Activated T-helper 9 cell treated with anti-CD3 and anti-CD28 coated beads, Interleukin-2, amount 50 U/mL, for 16 hours (primary cell): Measurements from ENCODE around the gene NDC1.
"Not testable (repeated sequence)": the region's sequence is repeated elsewhere in the genome, so short reads cannot be mapped to it uniquely, and the experiment has no call there.

Experiments
- DNase-seq: peaks from one replicate; pipeline ENCODE4 v3.0.0-alpha.2; 2020; ENCODE audit warnings: low read depth

Gene NDC1

DNA sequence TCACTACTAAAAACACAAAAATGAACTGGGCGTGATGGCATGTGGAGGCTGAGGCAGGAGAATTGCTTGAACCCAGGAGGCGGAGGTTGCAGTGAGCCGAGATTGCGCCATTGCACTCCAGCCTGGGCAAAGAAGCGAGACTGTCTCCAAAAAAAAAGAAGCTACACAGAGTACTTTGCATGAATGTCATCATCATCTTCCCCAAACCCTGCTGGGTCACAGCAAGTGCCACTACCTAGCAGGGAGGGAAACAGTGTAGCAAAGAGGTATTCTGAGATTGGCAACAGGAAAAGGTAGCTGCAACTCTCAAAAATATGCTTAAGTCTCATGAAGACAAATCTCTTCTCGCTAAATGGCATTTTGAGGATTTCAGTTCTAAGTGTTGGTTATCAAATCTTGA is 12.8 kb downstream of the NDC1 start:
- DNase-seq = no peak

DNA sequence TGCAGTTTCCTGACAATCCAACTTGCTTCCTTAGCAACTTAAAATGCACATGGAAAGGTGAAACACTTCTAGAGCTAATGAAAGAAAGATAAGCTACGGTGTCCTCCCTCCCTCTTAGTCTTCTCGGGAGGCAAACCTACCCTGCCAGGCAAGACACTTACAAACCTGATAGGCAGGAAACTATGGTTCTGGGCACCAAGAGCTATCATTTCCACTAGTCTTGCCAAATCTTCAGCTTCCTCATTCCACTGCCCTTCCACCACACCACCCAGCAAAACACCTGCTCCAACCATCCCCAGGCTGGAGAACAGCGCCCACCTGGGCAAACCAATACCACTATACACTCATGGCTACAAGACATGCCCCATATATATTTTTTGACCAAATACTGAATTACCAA is 15.2 kb downstream of the NDC1 start:
- DNase-seq = no peak

DNA sequence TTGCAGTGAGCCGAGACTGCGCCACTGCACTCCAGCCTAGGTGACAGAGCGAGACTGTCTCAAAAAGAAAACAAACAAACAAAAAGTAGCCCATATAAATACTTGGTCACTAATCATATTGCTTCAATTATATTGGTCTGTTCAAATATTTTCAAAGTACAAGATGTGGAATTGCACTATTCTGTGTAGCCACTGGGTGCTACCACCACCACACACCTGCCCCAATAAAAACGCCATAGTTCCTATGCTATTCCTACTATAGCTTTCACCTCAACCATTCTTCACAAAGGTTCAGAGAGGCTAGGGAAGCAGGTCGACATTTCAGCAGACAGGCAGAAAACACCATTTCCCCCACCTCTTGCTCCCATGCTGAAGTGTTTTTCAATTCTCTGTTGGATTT is 16.7 kb downstream of the NDC1 start:
- no peak for DNase-seq

DNA sequence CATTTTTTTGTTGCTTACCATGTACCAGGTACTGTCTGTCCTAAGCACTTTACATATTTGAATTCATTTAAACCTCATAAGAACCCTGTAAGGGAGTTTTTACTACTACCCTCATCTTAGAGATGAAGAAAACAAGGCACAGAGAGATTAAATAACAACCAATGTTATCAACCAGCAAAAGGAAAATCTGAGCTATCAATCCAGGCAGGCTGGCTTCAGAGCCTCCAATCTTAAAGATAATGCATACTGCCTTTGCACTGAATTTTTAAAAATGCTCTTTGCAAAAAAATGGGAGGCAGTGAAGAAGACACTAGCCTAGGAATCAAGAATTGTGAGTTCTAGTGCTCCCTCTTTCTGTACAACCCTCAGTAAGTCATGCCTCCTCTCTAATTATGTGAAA is 18.7 kb downstream of the NDC1 start:
- no peak for DNase-seq

DNA sequence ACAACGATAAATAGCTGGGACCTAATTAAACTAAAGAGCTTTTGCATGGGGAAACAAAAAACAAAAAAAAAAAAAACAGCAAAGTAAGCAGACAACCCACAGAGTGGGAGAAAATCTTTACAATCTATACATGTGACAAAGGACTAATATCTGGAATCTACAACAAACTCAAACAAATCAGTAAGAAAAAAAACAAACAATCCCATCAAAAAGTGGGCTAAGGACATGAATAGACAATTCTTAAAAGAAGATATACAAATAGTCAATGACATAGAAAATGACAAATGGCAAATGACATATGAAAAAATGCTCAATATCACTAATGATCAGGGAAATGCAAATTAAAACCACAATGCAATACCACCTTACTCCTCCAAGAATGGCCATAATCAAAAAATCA is 21.5 kb downstream of the NDC1 start:
- DNase-seq = not testable (repeated sequence)

DNA sequence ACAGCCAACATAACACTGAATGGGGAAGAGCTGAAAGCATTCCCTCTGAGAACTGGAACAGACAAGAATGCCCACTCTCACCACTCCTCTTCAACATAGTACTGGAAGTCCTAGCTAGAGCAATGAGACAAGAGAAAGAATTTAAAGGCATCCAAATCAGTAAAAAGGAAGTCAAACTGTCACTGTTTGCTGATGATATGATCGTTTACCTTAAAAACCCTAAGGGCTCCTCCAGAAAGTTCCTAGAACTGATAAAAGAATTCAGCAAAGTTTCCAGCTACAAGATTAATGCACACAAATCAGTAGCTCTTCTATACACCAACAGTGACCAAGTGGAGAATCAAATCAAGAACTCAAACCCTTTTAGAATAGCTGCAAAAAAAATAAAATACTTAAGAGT is 22.6 kb downstream of the NDC1 start:
- not testable (repeated sequence) for DNase-seq

DNA sequence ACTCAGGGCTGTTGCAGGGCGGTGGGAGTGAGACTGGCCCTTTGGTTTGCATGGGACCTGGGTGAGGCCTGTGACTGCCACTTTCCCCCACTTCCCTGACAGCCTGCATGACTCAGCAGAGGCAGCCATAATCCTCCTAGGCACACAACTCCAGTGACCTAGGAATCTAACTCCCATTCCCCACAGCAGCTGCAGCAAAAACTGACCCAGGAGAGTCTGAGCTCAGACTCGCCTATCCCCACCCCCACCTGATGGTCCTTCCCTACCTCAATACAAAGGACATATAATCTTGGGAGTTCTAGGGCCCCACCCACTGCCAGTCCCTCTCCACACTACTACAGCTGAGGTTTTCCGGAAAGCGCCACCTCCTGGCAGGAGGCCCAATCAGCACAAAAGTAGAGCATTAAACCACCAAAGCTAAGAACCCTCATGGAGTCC is 26.7 kb downstream of the NDC1 start:
- no peak for DNase-seq

DNA sequence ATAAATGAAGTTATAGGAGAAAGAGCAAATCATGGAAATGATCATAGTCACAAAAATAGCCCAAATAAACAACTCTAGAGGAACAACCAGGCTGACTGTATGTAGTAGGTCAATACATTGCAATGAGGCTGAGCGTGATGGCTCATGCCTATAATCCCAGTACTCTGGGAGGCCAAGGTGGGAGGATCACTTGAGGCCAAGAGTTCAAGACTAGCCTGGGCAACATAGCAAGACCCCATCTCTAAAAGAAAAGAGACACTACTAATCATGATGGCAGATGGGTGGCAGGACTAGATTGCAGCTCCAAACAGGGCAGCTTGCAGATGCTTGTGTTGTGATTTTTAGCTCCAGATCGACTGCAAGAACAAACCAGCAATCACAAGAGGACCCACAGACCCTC is 27.6 kb downstream of the NDC1 start:
- DNase-seq = no peak

DNA sequence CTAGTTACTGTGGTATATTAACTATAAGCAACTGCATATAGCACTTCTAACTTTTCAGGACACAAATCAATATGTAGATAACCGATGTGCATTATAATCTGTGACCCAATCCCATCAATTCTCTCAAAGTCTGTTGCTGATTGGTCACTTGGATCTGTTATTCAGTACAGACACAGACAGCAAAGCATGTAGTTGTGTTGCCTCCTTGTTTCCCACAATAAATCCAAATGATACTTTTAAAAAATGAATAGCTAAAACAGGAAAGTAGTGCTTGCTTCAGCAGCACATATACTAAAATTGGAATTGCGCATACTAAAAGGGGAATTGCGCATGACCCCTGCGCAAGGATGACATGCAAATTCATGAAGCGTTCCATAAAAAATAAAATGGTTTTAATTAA is 28.1 kb downstream of the NDC1 start:
- no peak for DNase-seq

DNA sequence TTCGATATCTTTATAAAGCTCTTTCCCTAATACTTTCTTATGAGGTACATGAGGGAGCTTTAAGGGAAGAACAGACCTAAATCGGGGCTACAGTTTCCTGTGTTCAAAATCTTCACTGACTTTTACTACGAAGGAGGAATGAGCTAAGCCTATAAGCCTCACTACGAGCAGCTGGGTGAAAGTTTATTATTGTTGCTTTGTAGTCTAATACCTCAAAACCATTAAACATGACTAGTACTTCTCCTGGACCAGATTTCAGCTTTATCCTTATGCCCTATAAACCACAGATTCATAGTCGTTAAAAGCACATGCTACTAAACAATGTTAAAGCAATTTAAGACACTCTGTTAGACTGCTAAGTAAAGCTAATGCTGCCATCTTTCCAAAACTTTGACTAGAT is 30.2 kb downstream of the NDC1 start:
- DNase-seq = no peak

DNA sequence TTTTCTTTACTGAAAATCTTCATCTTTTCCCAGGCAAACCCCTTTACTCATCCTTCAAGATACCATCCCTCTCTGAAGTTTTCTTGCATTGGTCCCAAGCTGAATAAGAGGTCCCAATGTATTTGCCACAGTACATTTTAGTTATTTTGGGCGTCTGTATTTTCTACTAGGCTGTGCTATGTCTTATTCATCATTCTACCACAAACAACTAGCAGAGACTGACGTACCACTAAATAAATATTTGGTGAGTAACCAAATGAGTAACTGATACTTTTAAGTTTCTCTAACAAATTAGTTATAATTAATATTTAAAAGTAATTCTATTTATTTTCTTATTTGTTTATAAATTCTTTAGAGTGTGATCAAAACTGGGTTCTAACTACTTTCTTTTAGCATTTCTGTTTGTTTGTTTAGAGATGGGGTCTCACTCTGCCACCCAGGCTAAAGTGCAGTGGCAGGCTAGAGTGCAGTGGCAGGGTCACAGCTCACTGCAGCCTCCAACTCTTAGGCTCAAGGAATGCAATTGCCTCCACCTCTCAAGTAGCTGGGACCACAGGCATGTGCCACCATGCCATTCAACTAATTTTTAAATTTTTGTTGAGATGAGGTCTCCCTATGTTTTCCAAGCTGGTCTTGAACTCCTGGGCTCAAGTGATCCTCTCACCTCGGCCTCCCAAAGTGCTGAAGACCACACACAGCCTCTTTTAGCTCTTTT is 33.1 kb downstream of the NDC1 start:
- DNase-seq = no peak

DNA sequence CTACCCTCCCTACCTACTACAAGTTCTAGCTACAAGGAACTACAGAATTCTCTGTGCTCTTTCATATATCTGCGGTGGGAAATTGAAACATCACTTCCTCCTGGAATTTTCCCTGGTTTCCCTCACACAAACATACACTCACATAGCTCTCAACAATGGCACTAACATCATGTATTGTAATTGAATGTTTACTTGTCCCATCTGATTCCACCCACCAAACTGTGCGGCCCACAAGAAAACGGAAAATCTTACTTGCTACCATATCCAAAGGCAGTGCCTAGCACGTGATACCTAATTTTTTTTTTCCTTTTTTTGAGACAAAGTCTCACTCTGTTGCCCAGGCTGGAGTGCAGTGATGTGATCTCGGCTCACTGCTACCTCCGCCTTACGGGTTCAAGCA is 33.9 kb downstream of the NDC1 start:
- no peak for DNase-seq

DNA sequence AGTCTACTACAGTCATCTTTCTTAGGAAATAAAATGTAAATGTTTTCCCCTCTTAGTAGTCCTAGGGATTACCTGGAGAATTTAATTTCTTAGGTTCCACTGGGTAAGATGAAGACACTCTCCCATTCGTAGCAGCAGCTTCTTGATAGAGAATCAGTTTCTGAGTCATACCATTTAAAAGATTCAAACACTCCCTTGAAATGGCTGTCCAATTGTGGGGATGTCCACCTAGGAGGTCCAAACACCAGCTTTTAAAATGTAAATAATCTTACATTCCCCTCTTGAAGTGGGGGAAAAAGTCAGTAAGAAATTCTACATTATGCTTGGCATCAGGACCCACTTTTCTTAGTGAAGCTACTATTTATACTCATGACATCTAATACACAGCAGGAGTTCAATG is 37.5 kb downstream of the NDC1 start:
- DNase-seq = no peak

DNA sequence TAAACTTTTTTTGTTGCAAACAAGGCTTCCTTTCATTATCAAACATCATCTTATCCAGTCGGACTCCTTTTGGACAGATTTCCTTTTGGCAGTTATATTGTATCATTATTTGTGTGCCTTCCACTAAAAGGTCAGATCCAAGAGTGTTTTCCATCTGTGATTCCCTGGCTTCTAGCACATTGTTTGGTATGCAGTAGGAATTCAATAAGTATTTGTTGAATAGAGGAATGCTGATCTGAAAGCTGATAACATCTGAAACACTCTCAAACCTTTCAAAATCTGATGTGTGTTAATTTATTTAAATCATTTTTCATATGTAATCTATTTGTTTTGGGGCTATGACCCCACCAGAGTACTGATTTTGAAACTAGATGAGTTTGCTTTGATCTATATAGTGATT is 39.0 kb downstream of the NDC1 start:
- DNase-seq = no peak

DNA sequence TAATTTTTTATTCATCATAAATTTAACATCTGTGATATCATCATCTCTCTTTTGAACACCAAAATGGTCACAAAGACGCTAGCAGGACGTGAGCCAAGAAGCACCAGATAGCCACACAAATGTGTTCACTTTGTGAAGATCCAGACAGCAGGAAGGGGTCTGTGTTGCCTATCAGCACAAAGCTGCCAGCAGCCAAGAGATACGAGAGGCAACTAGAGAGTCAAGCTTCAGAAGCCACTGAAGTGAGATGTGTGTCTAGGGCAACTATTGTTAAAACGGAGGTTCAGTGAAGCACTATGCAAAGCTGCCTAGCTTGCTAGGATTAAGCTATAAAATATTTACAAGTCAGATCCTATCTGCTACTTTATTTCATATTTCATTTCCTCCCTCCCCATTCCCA is 45.3 kb downstream of the NDC1 start:
- no peak for DNase-seq

DNA sequence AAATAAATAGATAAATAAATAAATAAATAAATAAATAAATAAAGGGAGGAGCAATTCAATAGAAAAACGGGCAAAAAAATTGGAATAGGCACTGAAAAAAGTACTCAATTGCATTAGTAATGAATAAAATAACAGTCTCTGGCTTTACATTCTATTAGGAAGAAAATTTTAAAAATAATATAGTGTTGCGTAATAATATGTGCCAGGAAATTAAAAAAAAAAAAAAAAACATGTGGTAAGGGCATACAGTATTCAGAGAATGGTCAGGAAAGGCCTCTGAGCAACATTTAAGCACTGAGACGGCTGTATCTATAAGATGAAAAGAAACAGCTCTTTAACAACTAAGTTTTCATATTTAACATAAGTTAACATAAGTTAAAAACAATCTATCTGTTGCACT is 50.4 kb downstream of the NDC1 start:
- DNase-seq = no peak

DNA sequence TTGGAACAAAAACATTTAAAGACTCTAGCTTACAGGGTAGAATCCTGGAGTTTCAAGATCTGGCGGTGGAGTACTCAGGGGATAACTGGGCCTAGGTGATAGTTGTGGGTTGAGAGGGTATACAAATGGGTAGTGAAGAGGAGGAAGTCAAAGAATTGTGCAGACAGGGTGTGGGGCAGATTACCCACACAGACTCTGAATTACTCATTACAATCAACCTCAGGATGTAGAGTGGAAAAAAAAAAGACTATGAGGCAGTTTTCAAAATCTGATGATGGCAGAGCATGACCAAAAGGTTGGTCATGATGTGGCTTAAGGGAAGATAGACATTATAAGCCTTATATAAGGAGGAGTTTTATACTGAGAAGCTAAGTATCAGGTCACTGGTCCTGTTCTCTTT is 55.0 kb downstream of the NDC1 start:
- DNase-seq = no peak

DNA sequence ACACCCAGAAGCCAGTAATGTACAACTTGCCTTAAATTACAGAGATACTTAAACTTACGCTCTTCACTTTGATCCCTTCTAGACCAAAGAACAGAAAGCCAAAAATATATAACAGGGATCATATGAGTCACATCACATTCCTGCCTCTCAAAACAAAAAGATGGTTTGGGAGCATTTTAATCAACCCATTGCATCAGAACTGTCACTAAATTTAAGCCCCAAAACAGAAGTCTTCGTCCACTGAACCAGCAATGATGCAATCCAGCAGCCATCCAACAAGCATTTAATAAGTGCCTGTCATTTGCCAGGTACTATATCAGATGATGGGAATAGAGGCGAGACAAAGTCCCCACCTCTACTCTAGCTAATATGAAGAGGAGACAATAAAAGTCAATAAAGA is 56.4 kb downstream of the NDC1 start:
- no peak for DNase-seq

DNA sequence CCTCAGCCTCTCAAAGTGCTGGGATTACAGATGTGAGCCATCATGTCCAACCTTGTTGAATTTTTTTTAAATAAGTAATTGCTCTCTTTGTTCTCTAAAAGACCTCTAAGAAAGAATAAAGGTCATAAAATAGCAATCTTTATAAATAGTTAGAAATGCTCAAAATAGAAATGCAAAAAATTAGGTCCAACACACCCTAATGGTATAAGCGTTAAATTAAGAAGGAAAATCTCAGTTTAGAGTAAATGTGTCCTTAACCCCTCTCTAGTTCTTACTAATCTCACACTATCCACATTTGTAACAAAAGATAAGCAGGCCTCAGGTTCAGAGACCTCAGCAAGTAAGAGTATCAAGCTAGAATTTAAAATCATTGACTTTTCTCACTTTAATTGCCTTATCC is 60.8 kb downstream of the NDC1 start:
- DNase-seq = no peak

DNA sequence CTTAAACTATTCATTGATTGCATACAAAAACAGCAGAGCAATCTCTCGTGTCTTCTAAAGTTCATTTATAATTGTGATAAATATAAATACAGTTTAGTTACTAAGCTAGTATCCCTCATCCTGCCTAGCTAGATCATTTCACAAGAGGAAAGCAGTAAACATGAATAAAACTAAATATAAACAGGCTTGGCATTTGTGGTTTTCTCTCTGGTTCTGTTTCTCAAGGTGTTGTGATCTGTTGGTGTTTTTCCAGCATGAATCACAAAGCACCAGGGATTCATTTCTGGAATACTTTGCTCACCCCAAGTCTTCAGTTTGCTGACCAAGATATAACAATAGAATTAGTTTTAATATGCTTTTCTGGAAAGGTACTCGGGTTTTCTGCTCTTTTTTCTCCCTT is 66.4 kb downstream of the NDC1 start:
- no peak for DNase-seq

DNA sequence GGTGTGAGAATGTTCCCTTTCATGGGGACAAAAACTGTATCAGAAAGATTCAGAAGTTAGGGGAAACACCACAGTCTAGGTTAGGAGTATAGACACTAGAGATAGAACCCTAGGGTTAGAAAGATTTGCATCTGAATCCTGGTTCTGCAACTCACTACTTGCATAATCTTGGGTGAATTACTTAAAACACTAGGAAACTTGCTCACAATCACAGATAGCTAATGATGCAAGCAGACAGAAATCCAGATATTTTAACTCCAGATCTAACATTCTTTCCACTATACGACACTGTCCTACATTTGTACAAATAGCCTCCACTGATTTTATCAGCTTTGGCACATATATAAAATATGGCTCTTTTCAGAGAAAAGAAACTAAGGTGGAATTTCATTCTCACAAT is 68.3 kb downstream of the NDC1 start:
- DNase-seq = no peak

DNA sequence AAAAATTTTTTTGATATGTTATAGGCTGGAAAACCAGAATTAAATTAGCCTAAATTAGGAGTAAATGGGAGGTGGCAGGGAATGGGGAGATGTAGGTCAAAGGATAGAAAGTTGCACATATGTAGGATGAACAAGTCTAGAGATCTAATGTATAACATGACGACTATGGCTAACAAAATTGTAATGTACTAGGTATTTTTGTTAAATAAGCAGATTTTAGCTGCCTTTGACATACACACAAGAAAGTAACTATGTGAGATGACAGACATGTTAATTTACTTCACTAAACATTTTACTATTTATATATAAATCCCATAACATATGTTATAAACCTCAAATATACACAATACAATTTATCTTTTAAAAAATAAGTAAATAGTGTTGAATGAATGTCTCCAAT is 68.9 kb downstream of the NDC1 start:
- no peak for DNase-seq

DNA sequence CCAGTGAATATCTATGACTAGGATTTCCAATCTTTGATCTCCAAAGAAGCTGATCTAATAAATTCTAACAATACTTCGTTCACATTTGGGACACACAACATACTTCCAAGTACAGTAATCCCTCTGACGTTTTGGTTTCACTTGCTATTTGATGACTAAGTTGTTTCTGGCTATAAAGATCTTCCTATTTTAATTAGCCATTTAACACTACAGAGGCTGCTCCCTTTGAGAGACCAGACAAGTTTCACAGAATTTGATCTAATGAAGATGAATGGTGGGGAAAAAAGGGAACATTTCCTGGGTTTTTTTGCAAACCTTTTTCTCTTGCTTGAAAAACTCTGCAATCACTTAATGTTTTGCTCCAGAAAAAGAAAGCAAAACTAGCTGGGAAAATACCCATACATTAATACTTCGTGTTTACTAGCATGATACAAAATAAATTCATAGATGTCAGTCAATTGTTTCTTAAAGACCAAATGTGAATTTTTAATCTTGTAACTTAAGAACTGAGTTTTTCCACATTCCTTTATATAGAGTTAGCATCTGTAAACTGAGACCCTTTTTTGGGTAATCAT is 71.2 kb downstream of the NDC1 start:
- DNase-seq = no peak

DNA sequence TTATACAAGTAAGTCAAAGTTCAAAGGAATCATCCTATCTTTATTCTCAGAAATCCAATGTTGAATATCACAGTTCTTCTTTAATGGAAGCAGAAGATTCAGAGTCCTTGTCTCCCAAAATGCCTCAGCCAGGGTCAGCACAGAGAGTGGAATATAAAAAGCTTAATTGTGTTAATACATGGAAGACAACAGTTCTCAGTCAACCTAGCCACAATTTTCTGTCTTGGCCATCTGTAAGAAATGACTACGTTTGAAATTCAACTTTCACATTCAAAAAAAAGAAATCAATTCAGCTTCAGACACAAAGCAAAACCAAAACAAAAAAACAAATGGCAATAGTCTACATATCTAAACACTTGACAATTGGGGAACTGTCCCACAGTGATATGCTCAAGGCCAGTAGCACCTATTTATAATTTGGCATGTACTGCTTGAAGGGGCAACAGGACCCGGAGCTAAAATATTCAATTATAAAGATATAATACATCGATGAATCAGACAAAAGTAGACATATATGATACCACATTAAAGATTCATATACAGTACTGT is 71.8 kb downstream of the NDC1 start:
- no peak for DNase-seq
